Vagina (tissue), 2 donors: ENCODE measurements around the gene SAMD1.

ENCODE experiments used
- CTCF ChIP-seq, 3 experiments: fragments of 450-650 bp in 2 of 3; fragments of 200-600 bp in 1 of 3; sonication (generic) in 1 of 3; IDR thresholded peaks; one replicate each; pipeline ENCODE4 v1.5.1; 2017 to 2019; ENCODE audit warnings: antibody characterized with exemption in 3 of 3, mild to moderate bottlenecking in 2 of 3, moderate library complexity in 2 of 3
- POLR2A ChIP-seq, 2 donors: fragments of 450-650 bp; IDR thresholded peaks; one replicate each; pipeline ENCODE4 v1.6.1; 2017; ENCODE audit warnings: antibody characterized with exemption in 2 of 2, mild to moderate bottlenecking in 2 of 2, moderate library complexity in 2 of 2
- POLR2AphosphoS5 ChIP-seq, 2 donors: sonication (generic); formaldehyde crosslinking; IDR thresholded peaks; one replicate each; pipeline ENCODE4 v1.9.0; 2017; ENCODE audit warnings: antibody characterized with exemption in 2 of 2, mild to moderate bottlenecking in 2 of 2, low read depth in 1 of 2; ENCODE audit not compliant: insufficient read depth in 1 of 2

GRCh38 chr19:14062558-14062855 is 28.0 kb downstream of the SAMD1 start:
- TF ChIP-seq POLR2A (IDR thresholded peaks at IDR 0.05) (no peak), CTCF (IDR thresholded peaks at IDR 0.05) (no peak), POLR2AphosphoS5 (IDR thresholded peaks at IDR 0.05; ENCODE audit: insufficient read depth in 1 of 2, low read depth in 1 of 2) (no peak)
